Measurements from ENCODE around the gene GALK1. TPM values are rescaled to one million over a fixed set of nuclear protein-coding genes. Genes with fewer than 3 reads are reported as not detected.

The GALK1 gene
- total and polyA plus RNA-seq, 2 of the 13 experiments (the other 11 are each of a cell fraction or from before 2014, with no cell fraction given) = 59.9 to 93.6 TPM

DNA sequence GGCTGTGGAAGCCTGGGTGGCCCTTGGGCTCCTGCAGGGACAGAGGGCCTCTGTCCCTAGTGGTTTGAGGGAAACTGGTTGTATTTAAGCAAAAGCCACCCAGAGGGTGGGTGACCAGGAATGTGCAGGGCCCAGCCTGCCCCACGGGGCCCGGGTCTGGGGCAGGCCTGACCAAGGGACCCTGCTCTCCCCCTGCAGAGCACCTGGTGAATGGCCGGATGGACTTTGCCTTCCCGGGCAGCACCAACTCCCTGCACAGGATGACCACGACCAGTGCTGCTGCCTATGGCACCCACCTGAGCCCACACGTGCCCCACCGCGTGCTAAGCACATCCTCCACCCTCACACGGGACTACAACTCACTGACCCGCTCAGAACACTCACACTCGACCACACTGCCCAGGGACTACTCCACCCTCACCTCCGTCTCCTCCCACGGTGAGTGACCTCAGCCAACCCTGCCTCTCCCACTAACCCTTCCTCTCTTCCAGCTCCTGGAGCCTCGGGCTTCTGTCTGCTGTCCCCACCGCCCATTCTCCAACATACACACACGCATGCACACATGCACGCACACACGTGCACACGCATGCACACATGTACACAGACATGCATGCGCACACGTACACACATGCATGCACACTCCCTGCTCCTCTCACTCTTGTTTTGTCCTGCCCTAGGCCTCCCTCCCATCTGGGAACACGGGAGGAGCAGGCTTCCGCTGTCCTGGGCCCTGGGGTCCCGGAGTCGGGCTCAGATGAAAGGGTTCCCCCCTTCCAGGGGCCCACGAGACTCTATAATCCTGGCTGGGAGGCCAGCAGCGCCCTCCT is 10.4 kb downstream of the GALK1 start (continued):
- TF ChIP-seq, protein P1, sequence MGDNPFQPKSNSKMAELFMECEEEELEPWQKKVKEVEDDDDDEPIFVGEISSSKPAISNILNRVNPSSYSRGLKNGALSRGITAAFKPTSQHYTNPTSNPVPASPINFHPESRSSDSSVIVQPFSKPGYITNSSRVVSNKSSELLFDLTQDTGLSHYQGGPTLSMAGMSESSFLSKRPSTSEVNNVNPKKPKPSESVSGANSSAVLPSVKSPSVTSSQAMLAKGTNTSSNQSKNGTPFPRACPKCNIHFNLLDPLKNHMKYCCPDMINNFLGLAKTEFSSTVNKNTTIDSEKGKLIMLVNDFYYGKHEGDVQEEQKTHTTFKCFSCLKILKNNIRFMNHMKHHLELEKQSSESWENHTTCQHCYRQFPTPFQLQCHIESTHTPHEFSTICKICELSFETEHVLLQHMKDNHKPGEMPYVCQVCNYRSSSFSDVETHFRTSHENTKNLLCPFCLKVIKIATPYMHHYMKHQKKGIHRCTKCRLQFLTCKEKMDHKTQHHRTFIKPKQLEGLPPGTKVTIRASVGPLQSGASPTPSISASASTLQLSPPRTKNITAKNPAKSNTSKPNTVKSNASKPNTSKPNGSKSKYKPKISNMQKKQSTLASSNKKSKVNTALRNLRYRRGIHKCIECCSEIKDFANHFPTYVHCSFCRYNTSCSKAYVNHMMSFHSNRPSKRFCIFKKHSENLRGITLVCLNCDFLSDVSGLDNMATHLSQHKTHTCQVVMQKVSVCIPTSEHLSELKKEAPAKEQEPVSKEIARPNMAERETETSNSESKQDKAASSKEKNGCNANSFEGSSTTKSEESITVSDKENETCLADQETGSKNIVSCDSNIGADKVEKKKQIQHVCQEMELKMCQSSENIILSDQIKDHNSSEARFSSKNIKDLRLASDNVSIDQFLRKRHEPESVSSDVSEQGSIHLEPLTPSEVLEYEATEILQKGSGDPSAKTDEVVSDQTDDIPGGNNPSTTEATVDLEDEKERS (CRISPR knock-in tag; IDR thresholded peaks at IDR 0.05) = no peak
- TF ChIP-seq, protein P2, sequence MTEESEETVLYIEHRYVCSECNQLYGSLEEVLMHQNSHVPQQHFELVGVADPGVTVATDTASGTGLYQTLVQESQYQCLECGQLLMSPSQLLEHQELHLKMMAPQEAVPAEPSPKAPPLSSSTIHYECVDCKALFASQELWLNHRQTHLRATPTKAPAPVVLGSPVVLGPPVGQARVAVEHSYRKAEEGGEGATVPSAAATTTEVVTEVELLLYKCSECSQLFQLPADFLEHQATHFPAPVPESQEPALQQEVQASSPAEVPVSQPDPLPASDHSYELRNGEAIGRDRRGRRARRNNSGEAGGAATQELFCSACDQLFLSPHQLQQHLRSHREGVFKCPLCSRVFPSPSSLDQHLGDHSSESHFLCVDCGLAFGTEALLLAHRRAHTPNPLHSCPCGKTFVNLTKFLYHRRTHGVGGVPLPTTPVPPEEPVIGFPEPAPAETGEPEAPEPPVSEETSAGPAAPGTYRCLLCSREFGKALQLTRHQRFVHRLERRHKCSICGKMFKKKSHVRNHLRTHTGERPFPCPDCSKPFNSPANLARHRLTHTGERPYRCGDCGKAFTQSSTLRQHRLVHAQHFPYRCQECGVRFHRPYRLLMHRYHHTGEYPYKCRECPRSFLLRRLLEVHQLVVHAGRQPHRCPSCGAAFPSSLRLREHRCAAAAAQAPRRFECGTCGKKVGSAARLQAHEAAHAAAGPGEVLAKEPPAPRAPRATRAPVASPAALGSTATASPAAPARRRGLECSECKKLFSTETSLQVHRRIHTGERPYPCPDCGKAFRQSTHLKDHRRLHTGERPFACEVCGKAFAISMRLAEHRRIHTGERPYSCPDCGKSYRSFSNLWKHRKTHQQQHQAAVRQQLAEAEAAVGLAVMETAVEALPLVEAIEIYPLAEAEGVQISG (CRISPR knock-in tag; IDR thresholded peaks at IDR 0.05) = peak; percentile 80
- 0 out of 2 replicates have a peak, but pooled peaks have one; percentile 45 for TF ChIP-seq ZNF577 (CRISPR knock-in tag; IDR thresholded peaks at IDR 0.05; ENCODE audit: borderline replicate concordance, low read depth)
- TF ChIP-seq, protein P3, sequence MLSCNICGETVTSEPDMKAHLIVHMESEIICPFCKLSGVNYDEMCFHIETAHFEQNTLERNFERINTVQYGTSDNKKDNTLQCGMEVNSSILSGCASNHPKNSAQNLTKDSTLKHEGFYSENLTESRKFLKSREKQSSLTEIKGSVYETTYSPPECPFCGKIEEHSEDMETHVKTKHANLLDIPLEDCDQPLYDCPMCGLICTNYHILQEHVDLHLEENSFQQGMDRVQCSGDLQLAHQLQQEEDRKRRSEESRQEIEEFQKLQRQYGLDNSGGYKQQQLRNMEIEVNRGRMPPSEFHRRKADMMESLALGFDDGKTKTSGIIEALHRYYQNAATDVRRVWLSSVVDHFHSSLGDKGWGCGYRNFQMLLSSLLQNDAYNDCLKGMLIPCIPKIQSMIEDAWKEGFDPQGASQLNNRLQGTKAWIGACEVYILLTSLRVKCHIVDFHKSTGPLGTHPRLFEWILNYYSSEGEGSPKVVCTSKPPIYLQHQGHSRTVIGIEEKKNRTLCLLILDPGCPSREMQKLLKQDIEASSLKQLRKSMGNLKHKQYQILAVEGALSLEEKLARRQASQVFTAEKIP (CRISPR knock-in tag; IDR thresholded peaks at IDR 0.05; ENCODE audit: borderline replicate concordance) = no peak
- TF ChIP-seq ZNF44 (CRISPR knock-in tag; IDR thresholded peaks at IDR 0.05) = peak; percentile 60; the same call in 1 of the 2 replicates
- TF ChIP-seq, protein P4, sequence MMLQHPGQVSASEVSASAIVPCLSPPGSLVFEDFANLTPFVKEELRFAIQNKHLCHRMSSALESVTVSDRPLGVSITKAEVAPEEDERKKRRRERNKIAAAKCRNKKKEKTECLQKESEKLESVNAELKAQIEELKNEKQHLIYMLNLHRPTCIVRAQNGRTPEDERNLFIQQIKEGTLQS (CRISPR knock-in tag; IDR thresholded peaks at IDR 0.05) = no peak
- TF ChIP-seq, protein P5, sequence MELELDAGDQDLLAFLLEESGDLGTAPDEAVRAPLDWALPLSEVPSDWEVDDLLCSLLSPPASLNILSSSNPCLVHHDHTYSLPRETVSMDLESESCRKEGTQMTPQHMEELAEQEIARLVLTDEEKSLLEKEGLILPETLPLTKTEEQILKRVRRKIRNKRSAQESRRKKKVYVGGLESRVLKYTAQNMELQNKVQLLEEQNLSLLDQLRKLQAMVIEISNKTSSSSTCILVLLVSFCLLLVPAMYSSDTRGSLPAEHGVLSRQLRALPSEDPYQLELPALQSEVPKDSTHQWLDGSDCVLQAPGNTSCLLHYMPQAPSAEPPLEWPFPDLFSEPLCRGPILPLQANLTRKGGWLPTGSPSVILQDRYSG (CRISPR knock-in tag; IDR thresholded peaks at IDR 0.05) = no peak
- TF ChIP-seq NR2F2 (IDR thresholded peaks at IDR 0.05; ENCODE audit: borderline replicate concordance, low read depth) = no peak; the same call in 1 of the 2 replicates
- no peak for TF ChIP-seq PLRG1 (conservative IDR thresholded peaks at IDR 0.05)
- TF ChIP-seq MIER3 (CRISPR knock-in tag; IDR thresholded peaks at IDR 0.05; ENCODE audit: borderline replicate concordance) = peak; percentile 62; the same call in 1 of the 2 replicates
- TF ChIP-seq, protein P6, sequence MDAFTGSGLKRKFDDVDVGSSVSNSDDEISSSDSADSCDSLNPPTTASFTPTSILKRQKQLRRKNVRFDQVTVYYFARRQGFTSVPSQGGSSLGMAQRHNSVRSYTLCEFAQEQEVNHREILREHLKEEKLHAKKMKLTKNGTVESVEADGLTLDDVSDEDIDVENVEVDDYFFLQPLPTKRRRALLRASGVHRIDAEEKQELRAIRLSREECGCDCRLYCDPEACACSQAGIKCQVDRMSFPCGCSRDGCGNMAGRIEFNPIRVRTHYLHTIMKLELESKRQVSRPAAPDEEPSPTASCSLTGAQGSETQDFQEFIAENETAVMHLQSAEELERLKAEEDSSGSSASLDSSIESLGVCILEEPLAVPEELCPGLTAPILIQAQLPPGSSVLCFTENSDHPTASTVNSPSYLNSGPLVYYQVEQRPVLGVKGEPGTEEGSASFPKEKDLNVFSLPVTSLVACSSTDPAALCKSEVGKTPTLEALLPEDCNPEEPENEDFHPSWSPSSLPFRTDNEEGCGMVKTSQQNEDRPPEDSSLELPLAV (CRISPR knock-in tag; conservative IDR thresholded peaks at IDR 0.05; ENCODE audit: low read depth) = 0 out of 2 replicates have a peak, but pooled peaks have one; percentile 48

All from HepG2 (cell line).